OCI-LY7 (cell line): Measurements from ENCODE around the gene FXR1.

Source experiments
- EZH2phosphoT487 ChIP-seq: fragments of 200-600 bp; sonication (generic); IDR thresholded peaks from 2 replicates; pipeline ENCODE4 v1.6.1; 2018; ENCODE audit warnings: low read depth, borderline replicate concordance, mild to moderate bottlenecking, mixed run types, antibody characterized with exemption, low read length, moderate library complexity, mixed read lengths
- TF ChIP-seq, protein P1 (sequence below): fragments of 200-600 bp; sonication (generic); conservative IDR thresholded peaks from 2 replicates; pipeline ENCODE4 v1.5.1; 2014; ENCODE audit warnings: mild to moderate bottlenecking, antibody characterized with exemption, low read length, moderate library complexity, mixed read lengths

DNA sequence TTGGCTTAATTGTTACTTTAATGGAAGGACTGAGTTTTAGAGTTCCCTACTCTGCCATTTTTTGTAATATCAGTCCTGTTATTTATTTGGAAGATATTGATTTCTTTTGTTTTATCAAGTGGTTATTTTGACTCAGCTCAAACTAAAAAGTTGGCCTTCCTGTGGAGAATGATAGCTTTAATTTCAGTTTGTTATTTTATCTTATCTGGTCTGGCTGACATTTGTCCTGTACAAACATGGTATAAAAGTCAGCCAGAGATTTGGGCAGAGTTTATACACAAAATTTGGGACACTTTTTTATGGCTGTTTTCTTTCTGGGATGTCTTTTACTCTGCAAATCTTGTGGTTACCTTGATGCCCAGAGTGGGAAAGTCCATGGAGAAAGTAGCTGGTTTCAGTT is 118.5 kb downstream of the FXR1 start:
- TF ChIP-seq, protein P1, sequence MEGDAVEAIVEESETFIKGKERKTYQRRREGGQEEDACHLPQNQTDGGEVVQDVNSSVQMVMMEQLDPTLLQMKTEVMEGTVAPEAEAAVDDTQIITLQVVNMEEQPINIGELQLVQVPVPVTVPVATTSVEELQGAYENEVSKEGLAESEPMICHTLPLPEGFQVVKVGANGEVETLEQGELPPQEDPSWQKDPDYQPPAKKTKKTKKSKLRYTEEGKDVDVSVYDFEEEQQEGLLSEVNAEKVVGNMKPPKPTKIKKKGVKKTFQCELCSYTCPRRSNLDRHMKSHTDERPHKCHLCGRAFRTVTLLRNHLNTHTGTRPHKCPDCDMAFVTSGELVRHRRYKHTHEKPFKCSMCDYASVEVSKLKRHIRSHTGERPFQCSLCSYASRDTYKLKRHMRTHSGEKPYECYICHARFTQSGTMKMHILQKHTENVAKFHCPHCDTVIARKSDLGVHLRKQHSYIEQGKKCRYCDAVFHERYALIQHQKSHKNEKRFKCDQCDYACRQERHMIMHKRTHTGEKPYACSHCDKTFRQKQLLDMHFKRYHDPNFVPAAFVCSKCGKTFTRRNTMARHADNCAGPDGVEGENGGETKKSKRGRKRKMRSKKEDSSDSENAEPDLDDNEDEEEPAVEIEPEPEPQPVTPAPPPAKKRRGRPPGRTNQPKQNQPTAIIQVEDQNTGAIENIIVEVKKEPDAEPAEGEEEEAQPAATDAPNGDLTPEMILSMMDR: no peak
- no peak for TF ChIP-seq EZH2phosphoT487
